ENCODE results near the gene MAP2K6.

Gene MAP2K6

GRCh38 chr17:69414408-69415274, at the start of gene MAP2K6:
TSS of gene MAP2K6 (plus strand) at chr17:69414697. CDS start at chr17:69414985, 288 bp downstream.
- DNase-seq: peak; percentile 57

GRCh38 chr17:69367298-69367697, 47.2 kb upstream of the MAP2K6 start:
- DNase-seq: peak; percentile 30

GRCh38 chr17:69373069-69373468, 41.4 kb upstream of the MAP2K6 start:
- no peak for DNase-seq

- no peak for DNase-seq
These were observed 39.3 kb upstream of the MAP2K6 start for GRCh38 chr17:69375229-69375628.

GRCh38 chr17:69388822-69389442, 25.6 kb upstream of the MAP2K6 start:
- no peak for DNase-seq

- DNase-seq: no peak
These were observed 23.5 kb upstream of the MAP2K6 start for GRCh38 chr17:69390795-69391501.

- DNase-seq: no peak
These were observed 13.2 kb upstream of the MAP2K6 start for GRCh38 chr17:69401251-69401650.

GRCh38 chr17:69402052-69402451, 12.4 kb upstream of the MAP2K6 start:
- DNase-seq: no peak

- no peak for DNase-seq
These were observed 10.1 kb upstream of the MAP2K6 start for GRCh38 chr17:69404399-69404798.

- no peak for DNase-seq
These were observed 9.4 kb upstream of the MAP2K6 start for GRCh38 chr17:69405096-69405495.

- no peak for DNase-seq
These were observed 7.6 kb upstream of the MAP2K6 start for GRCh38 chr17:69406941-69407340.

- DNase-seq: no peak
These were observed 6.7 kb upstream of the MAP2K6 start for GRCh38 chr17:69407759-69408158.

GRCh38 chr17:69410671-69411070, 3.8 kb upstream of the MAP2K6 start:
- DNase-seq: no peak

GRCh38 chr17:69411766-69412165, 2.7 kb upstream of the MAP2K6 start:
- DNase-seq: no peak

- no peak for DNase-seq
These were observed 2.2 kb upstream of the MAP2K6 start for GRCh38 chr17:69412251-69412671.

- no peak for DNase-seq
These were observed 934 bp downstream of the MAP2K6 start for GRCh38 chr17:69415431-69415830.

- no peak for DNase-seq
These were observed 3.3 kb downstream of the MAP2K6 start for GRCh38 chr17:69417545-69418483.

- DNase-seq: no peak
These were observed 4.0 kb downstream of the MAP2K6 start for GRCh38 chr17:69418535-69418934.

GRCh38 chr17:69423450-69423849, 9.0 kb downstream of the MAP2K6 start:
- DNase-seq: no peak

- no peak for DNase-seq
These were observed 10.0 kb downstream of the MAP2K6 start for GRCh38 chr17:69424287-69425041.

GRCh38 chr17:69425978-69426377, 11.5 kb downstream of the MAP2K6 start:
- no peak for DNase-seq
